HepG2 (cell line): ENCODE results near the gene EXOC6B. TPM values are rescaled to one million over a fixed set of nuclear protein-coding genes. Genes with fewer than 3 reads are reported as not detected.

Source experiments
- ATAC-seq: fragments of 200-7000 bp; cut with Tn5 transposase; 3 replicates; pipeline ENCODE4 v1.9.1; 2020; ENCODE audit warnings: mild to moderate bottlenecking, moderate library complexity
- BruUV-seq: library from RNA; stranded (reverse); fragments of 400-500 nt; replicated peaks from 2 replicates; lab custom pipeline; 2021; lab: Mats Ljungman, UMichigan
- CTCF ChIA-PET: fragments of 300-600 bp; formaldehyde crosslinking; extraction: SDS; loops from one replicate; lab custom pipeline; 2021; ENCODE audit warnings: low total read pairs, inconsistent platforms, low intra/inter-chr PET ratio; lab: Yijun Ruan, JAX
- POLR2A ChIA-PET: fragments of 350-600 bp; sonication (Branson Sonifier 250); formaldehyde crosslinking; loops from one replicate; lab custom pipeline; 2020; ENCODE audit warnings: antibody characterized with exemption, inconsistent platforms; lab: Yijun Ruan, JAX
- DNase-seq: peaks from one replicate; pipeline ENCODE4 v3.0.0-alpha.2; 2015; ENCODE audit warnings: low spot score
- FAIRE-seq: peaks from 3 replicates; lab custom pipeline; 2011; peaks lifted over from hg19 to GRCh38; lab: Jason Lieb, UNC
- H2AFZ ChIP-seq: one replicate; pipeline ENCODE4 v1.6.1; 2011; ENCODE audit warnings: low read length, inconsistent platforms
- H3K27ac ChIP-seq: fragments of 300-600 bp; 3 replicates; pipeline ENCODE4 v1.8.0; 2011; ENCODE audit warnings: mixed run types, mild to moderate bottlenecking, mixed read lengths, low read length, inconsistent platforms; ENCODE audit not compliant: insufficient read depth; ENCODE audit errors: extremely low read length
- H3K27me3 ChIP-seq, 2 experiments: fragments of 200-600 bp in 1 of 2; 2 replicates in 1 of 2; 3 replicates in 1 of 2; pipeline versions ENCODE4 v1.6.0 to v1.8.0; 2011; ENCODE audit warnings: low read length in 2 of 2, mild to moderate bottlenecking in 2 of 2, moderate library complexity in 2 of 2, inconsistent platforms in 1 of 2; ENCODE audit not compliant: insufficient read depth in 2 of 2, control insufficient read depth in 1 of 2
- H3K36me3 ChIP-seq, 2 experiments: fragments of 200-600 bp in 1 of 2; replicated peaks in 1 of 2; 2 replicates in 1 of 2; 3 replicates in 1 of 2; pipeline versions ENCODE4 v1.5.1 to v1.8.0; 2011; ENCODE audit warnings: low read length in 2 of 2, inconsistent platforms in 1 of 2; ENCODE audit not compliant: insufficient read depth in 2 of 2, control insufficient read depth in 1 of 2
- H3K4me1 ChIP-seq: 2 replicates; pipeline ENCODE4 v1.5.1; 2012; ENCODE audit warnings: low read length, inconsistent platforms; ENCODE audit not compliant: insufficient read depth
- H3K4me2 ChIP-seq: 2 replicates; pipeline ENCODE4 v1.6.0; 2011; ENCODE audit warnings: low read depth, low read length, inconsistent platforms
- H3K4me3 ChIP-seq, 3 experiments: fragments of 200-600 bp in 1 of 3; sonication (generic), shearing (Covaris generic) in 1 of 3; replicated peaks in 1 of 3; 2 replicates each; pipeline ENCODE4 v1.5.1; 2011 to 2016; ENCODE audit warnings: low read length in 3 of 3, inconsistent platforms in 2 of 3, low read depth in 2 of 3, mild to moderate bottlenecking in 2 of 3, control low read depth in 1 of 3, mixed read lengths in 1 of 3; ENCODE audit not compliant: insufficient read depth in 1 of 3
- H3K79me2 ChIP-seq: one replicate; pipeline ENCODE4 v1.6.1; 2011; ENCODE audit warnings: low read length, inconsistent platforms; ENCODE audit not compliant: insufficient read depth
- H3K9ac ChIP-seq: 2 replicates; pipeline ENCODE4 v1.6.0; 2011; ENCODE audit warnings: mild to moderate bottlenecking, low read depth, low read length, inconsistent platforms; ENCODE audit not compliant: insufficient read depth
- H3K9me3 ChIP-seq: 2 replicates; pipeline ENCODE4 v1.5.1; 2012; ENCODE audit warnings: mild to moderate bottlenecking, low read length
- H4K20me1 ChIP-seq: 2 replicates; pipeline ENCODE4 v1.6.0; 2011; ENCODE audit warnings: inconsistent platforms, mild to moderate bottlenecking, low read length, moderate library complexity; ENCODE audit not compliant: insufficient read depth
- BCL3 ChIP-seq: sonication (generic); formaldehyde crosslinking; IDR thresholded peaks from 2 replicates; pipeline ENCODE4 v1.5.1; 2020; ENCODE audit warnings: mild to moderate bottlenecking, missing genetic modification reagents, moderate library complexity
- HIVEP1 ChIP-seq: sonication (generic); formaldehyde crosslinking; IDR thresholded peaks from 2 replicates; pipeline ENCODE4 v1.4.0; 2020; ENCODE audit warnings: mild to moderate bottlenecking, missing genetic modification reagents
- HOXA9 ChIP-seq: sonication (generic); formaldehyde crosslinking; IDR thresholded peaks from 2 replicates; pipeline ENCODE4 v1.8.1; 2022; ENCODE audit warnings: missing genetic modification reagents, mild to moderate bottlenecking, moderate library complexity, borderline replicate concordance
- MIXL1 ChIP-seq: IDR thresholded peaks from 2 replicates; pipeline ENCODE4 v1.6.1; 2016
- MXD3 ChIP-seq: IDR thresholded peaks from 2 replicates; pipeline ENCODE4 v1.6.1; 2016; ENCODE audit warnings: mild to moderate bottlenecking, missing biosample characterization, missing genetic modification reagents
- SNAPC4 ChIP-seq: sonication (generic); formaldehyde crosslinking; IDR thresholded peaks from 2 replicates; pipeline ENCODE4 v1.4.0; 2020; ENCODE audit warnings: mild to moderate bottlenecking, missing genetic modification reagents
- ZNF232 ChIP-seq: sonication (generic); formaldehyde crosslinking; IDR thresholded peaks from 2 replicates; pipeline ENCODE4 v1.4.0; 2020; ENCODE audit warnings: missing genetic modification reagents, borderline replicate concordance
- ZNF597 ChIP-seq: sonication (generic); formaldehyde crosslinking; IDR thresholded peaks from 2 replicates; pipeline ENCODE4 v1.5.0; 2020; ENCODE audit warnings: missing genetic modification reagents
- WGBS: methylation state at CpG from one replicate; pipeline ENCODE4 v1.1.6; 2017; ENCODE audit warnings: low lambda C conversion rate; 5-methylcytosine and 5-hydroxymethylcytosine counted together
- in situ Hi-C: cut with HindIII; loops from 2 replicates; pipeline ENCODE4 v1.10.0; 2017; ENCODE audit warnings: low pct_unique_long_range_greater_than_20kb; ENCODE audit not compliant: extremely low pct_ligation_motif_present
- intact Hi-C: fragments of 100-400 bp; cut with micrococcal nuclease; formaldehyde crosslinking; loops from one replicate; pipeline ENCODE4 v1.10.0; 2022; ENCODE audit not compliant: unreplicated experiment
- polyA plus RNA-seq, 8 experiments: library from polyadenylated mRNA; depleted of rRNA in 3 of 8; stranded (reverse) in 7 of 8; unstranded in 1 of 8; fragments of >200 nt; fragmentation: Illumina TruSeq in 4 of 8; extraction: Trizol in 4 of 8; gene quantifications; 2 replicates each; pipeline versions ENCODE4 v1.2.1 to v1.2.3, GENCODE V29; 2011 to 2016; ENCODE audit warnings: low read depth in 4 of 8, missing spikeins in 1 of 8, mixed read lengths in 1 of 8; ENCODE audit not compliant: insufficient read depth in 1 of 8
- total RNA-seq, 5 experiments: library from RNA; depleted of rRNA; stranded (reverse); fragments of >200 nt; fragmentation: Illumina TruSeq; extraction: Trizol; gene quantifications; 2 replicates each; pipeline ENCODE4 v1.2.3, GENCODE V29; 2016; ENCODE audit warnings: low read depth in 1 of 5

EXOC6B gene
- total and polyA plus RNA-seq, 2 of the 13 experiments (the other 11 are each of a cell fraction or from before 2014, with no cell fraction given) = 9.1 to 15.9 TPM

- in situ Hi-C loops (no loop called here), intact Hi-C loops (no loop called here)
- DNase-seq (no peak), FAIRE-seq (no peak), ATAC-seq (no peak)
- no peak overlapping the region for H3K9ac ChIP-seq
- no peaks in the 10 kb centered on the region for H3K36me3 ChIP-seq
- no peaks in the 10 kb centered on the region for H3K79me2 ChIP-seq
- WGBS = 98% methylated on average over 1 of the region's 1 CpG
- no peaks in the 10 kb centered on the region for H3K9me3 ChIP-seq
- no peak overlapping the region for H3K4me3 ChIP-seq
- H4K20me1 ChIP-seq = peaks cover 3% of the 10 kb centered on the region; the same call in 1 of the 2 replicates
- H2AFZ ChIP-seq = no peak overlapping the region
- H3K27ac ChIP-seq = no peak overlapping the region
- no TSS peak for BruUV-seq
- H3K4me2 ChIP-seq = no peak overlapping the region
- H3K4me1 ChIP-seq = no peaks in the 10 kb centered on the region
- no peak for TF ChIP-seq HIVEP1
- TF ChIP-seq MIXL1 (CRISPR knock-in tag) = no peak
- no peak for TF ChIP-seq MXD3 (CRISPR knock-in tag)
- no peak for TF ChIP-seq ZNF232 (CRISPR knock-in tag)
- TF ChIP-seq SNAPC4 (CRISPR knock-in tag) = no peak
- no peak for TF ChIP-seq ZNF597 (CRISPR knock-in tag)
- TF ChIP-seq HOXA9 (CRISPR knock-in tag) = no peak
- TF ChIP-seq BCL3 = no peak
- H3K27me3 ChIP-seq = no peaks in the 10 kb centered on the region
- ChIA-PET CTCF (no interaction called here), POLR2A (no interaction called here)
Observed at GRCh38 chr2:72803151-72803550, 22.7 kb downstream of the EXOC6B start.
